IMR-90 (cell line): ENCODE results near the gene SPATA17. TPM values are rescaled to one million over a fixed set of nuclear protein-coding genes. Genes with fewer than 3 reads are reported as not detected.

ENCODE experiments used
- ATAC-seq: fragments of 200-7000 bp; cut with Tn5 transposase; 2 replicates; pipeline ENCODE4 v1.9.1; 2020; ENCODE audit warnings: low read depth, mild to moderate bottlenecking, moderate library complexity
- BruUV-seq: library from RNA; stranded (reverse); fragments of 400-500 nt; replicated peaks from 2 replicates; lab custom pipeline; 2021; lab: Mats Ljungman, UMichigan
- CTCF ChIA-PET: fragments of 300-600 bp; formaldehyde crosslinking; extraction: SDS; loops from one replicate; lab custom pipeline; 2021; ENCODE audit warnings: antibody characterized with exemption; lab: Yijun Ruan, JAX
- POLR2A ChIA-PET: fragments of 300-600 bp; sonication (Branson Sonifier 250); formaldehyde crosslinking; loops from one replicate; lab custom pipeline; 2022; ENCODE audit warnings: antibody characterized with exemption; ENCODE audit not compliant: unreplicated experiment; lab: Charles Lee
- DNase-seq: peaks from one replicate; pipeline ENCODE4 v3.0.0; 2013
- H2AFZ ChIP-seq: replicated peaks from 2 replicates; pipeline ENCODE3; 2013; ENCODE audit warnings: low read length, mild to moderate bottlenecking; ENCODE audit not compliant: poor library complexity
- H2AK5ac ChIP-seq: 2 replicates; pipeline ENCODE4 v1.6.1; 2013; ENCODE audit warnings: low read depth, low read length, inconsistent platforms
- H2AK9ac ChIP-seq: replicated peaks from 2 replicates; pipeline ENCODE3; 2013; ENCODE audit warnings: mild to moderate bottlenecking, low read depth, low read length, moderate library complexity; ENCODE audit not compliant: poor library complexity
- H2BK120ac ChIP-seq: 2 replicates; pipeline ENCODE4 v1.6.1; 2013; ENCODE audit warnings: low read depth, low read length, inconsistent platforms
- H2BK15ac ChIP-seq: 3 replicates; pipeline ENCODE4 v1.6.1; 2013; ENCODE audit warnings: low read depth, low read length, inconsistent platforms
- H2BK20ac ChIP-seq: 2 replicates; pipeline ENCODE4 v1.6.1; 2013; ENCODE audit warnings: low read depth, mild to moderate bottlenecking, inconsistent platforms, low read length, moderate library complexity
- H2BK5ac ChIP-seq: 2 replicates; pipeline ENCODE4 v1.6.1; 2013; ENCODE audit warnings: mild to moderate bottlenecking, low read depth, low read length, inconsistent platforms; ENCODE audit not compliant: poor library complexity, severe bottlenecking
- H3K14ac ChIP-seq: replicated peaks from 2 replicates; pipeline ENCODE4 v1.6.1; 2013; ENCODE audit warnings: low read depth, low read length, inconsistent platforms
- H3K18ac ChIP-seq: 2 replicates; pipeline ENCODE4 v1.6.1; 2013; ENCODE audit warnings: low read depth, low read length, control low read depth
- H3K23ac ChIP-seq: 2 replicates; pipeline ENCODE4 v1.6.1; 2013; ENCODE audit warnings: low read depth, low read length, inconsistent platforms
- H3K27ac ChIP-seq: 2 replicates; pipeline ENCODE4 v1.5.1; 2013; ENCODE audit warnings: mild to moderate bottlenecking, control low read depth, low read length; ENCODE audit not compliant: insufficient read depth
- H3K27me3 ChIP-seq: 2 replicates; pipeline ENCODE4 v1.6.1; 2013; ENCODE audit warnings: low read length; ENCODE audit not compliant: control insufficient read depth, insufficient read depth
- H3K36me3 ChIP-seq: 2 replicates; pipeline ENCODE4 v1.6.1; 2013; ENCODE audit warnings: low read length, mixed read lengths; ENCODE audit not compliant: control insufficient read depth, insufficient read depth
- H3K4ac ChIP-seq: 2 replicates; pipeline ENCODE4 v1.6.1; 2013; ENCODE audit warnings: low read depth, low read length, inconsistent platforms
- H3K4me1 ChIP-seq: 2 replicates; pipeline ENCODE4 v1.6.1; 2013; ENCODE audit warnings: low read length, mixed read lengths; ENCODE audit not compliant: control insufficient read depth, insufficient read depth
- H3K4me2 ChIP-seq: 2 replicates; pipeline ENCODE4 v1.6.1; 2013; ENCODE audit warnings: low read depth, mild to moderate bottlenecking, control low read depth, low read length, moderate library complexity
- H3K4me3 ChIP-seq: 2 replicates; pipeline ENCODE4 v1.5.1; 2013; ENCODE audit warnings: low read depth, mild to moderate bottlenecking, control low read depth, low read length, moderate library complexity; ENCODE audit not compliant: insufficient read depth
- H3K56ac ChIP-seq: 2 replicates; pipeline ENCODE4 v1.6.1; 2013; ENCODE audit warnings: low read length, inconsistent platforms; ENCODE audit not compliant: insufficient read depth; ENCODE audit errors: extremely low read depth
- H3K79me1 ChIP-seq, 2 experiments: 2 replicates each; pipeline ENCODE4 v1.6.1; 2013; ENCODE audit warnings: low read length in 2 of 2, inconsistent platforms in 1 of 2, low read depth in 1 of 2
- H3K9ac ChIP-seq: 2 replicates; pipeline ENCODE4 v1.6.1; 2013; ENCODE audit warnings: low read depth, low read length, control low read depth
- H3K9me1 ChIP-seq: 2 replicates; pipeline ENCODE4 v1.6.1; 2013; ENCODE audit warnings: low read length, inconsistent platforms; ENCODE audit not compliant: insufficient read depth
- H3K9me3 ChIP-seq: 2 replicates; pipeline ENCODE4 v1.6.1; 2013; ENCODE audit warnings: low read length; ENCODE audit not compliant: control insufficient read depth, insufficient read depth
- H4K20me1 ChIP-seq: 2 replicates; pipeline ENCODE4 v1.6.1; 2013; ENCODE audit warnings: low read length, inconsistent platforms; ENCODE audit not compliant: insufficient read depth
- H4K5ac ChIP-seq: 2 replicates; pipeline ENCODE4 v1.6.1; 2013; ENCODE audit warnings: mild to moderate bottlenecking, low read depth, low read length, control low read depth
- H4K8ac ChIP-seq, 2 experiments: 2 replicates each; pipeline ENCODE4 v1.6.1; 2013; ENCODE audit warnings: low read depth in 2 of 2, low read length in 2 of 2, control low read depth in 1 of 2, inconsistent platforms in 1 of 2
- H4K91ac ChIP-seq: 2 replicates; pipeline ENCODE4 v1.6.1; 2013; ENCODE audit warnings: low read depth, low read length, inconsistent platforms; ENCODE audit not compliant: insufficient read depth
- BHLHE40 ChIP-seq: fragments of 150-350 bp; IDR thresholded peaks from 2 replicates; pipeline ENCODE4 v1.6.1; 2016; ENCODE audit warnings: mild to moderate bottlenecking, low read depth, low read length
- CEBPB ChIP-seq: IDR thresholded peaks from 2 replicates; pipeline ENCODE4 v1.6.1; 2012; ENCODE audit warnings: low read depth, low read length, improper control_type of control experiment
- CHD1 ChIP-seq: IDR thresholded peaks from 2 replicates; pipeline ENCODE4 v1.6.1; 2012; ENCODE audit warnings: low read depth, low read length, improper control_type of control experiment
- FOS ChIP-seq: fragments of 150-350 bp; IDR thresholded peaks from 2 replicates; pipeline ENCODE4 v1.6.1; 2016; ENCODE audit warnings: low read depth, low read length
- MAFK ChIP-seq: IDR thresholded peaks from 2 replicates; pipeline ENCODE4 v1.6.1; 2012; ENCODE audit warnings: low read depth, low read length, improper control_type of control experiment
- MAZ ChIP-seq: IDR thresholded peaks from 2 replicates; pipeline ENCODE4 v1.6.1; 2012; ENCODE audit warnings: low read depth, mild to moderate bottlenecking, low read length, improper control_type of control experiment, moderate library complexity, borderline replicate concordance
- MXI1 ChIP-seq: IDR thresholded peaks from 2 replicates; pipeline ENCODE4 v1.6.1; 2012; ENCODE audit warnings: low read depth, mild to moderate bottlenecking, low read length, moderate library complexity, borderline replicate concordance
- NFE2L2 ChIP-seq: fragments of 150-350 bp; IDR thresholded peaks from 2 replicates; pipeline ENCODE4 v1.6.1; 2016; ENCODE audit warnings: low read depth, mild to moderate bottlenecking, low read length
- POLR2A ChIP-seq: IDR thresholded peaks from 2 replicates; pipeline ENCODE4 v1.6.1; 2012; ENCODE audit warnings: mild to moderate bottlenecking, low read depth, low read length
- RAD21 ChIP-seq: IDR thresholded peaks from 2 replicates; pipeline ENCODE4 v1.6.1; 2012; ENCODE audit warnings: low read length, improper control_type of control experiment
- RCOR1 ChIP-seq: IDR thresholded peaks from 2 replicates; pipeline ENCODE4 v1.6.1; 2012; ENCODE audit warnings: mild to moderate bottlenecking, low read length, improper control_type of control experiment; ENCODE audit not compliant: insufficient replicate concordance
- RFX5 ChIP-seq: IDR thresholded peaks from 2 replicates; pipeline ENCODE4 v1.8.0; 2012; ENCODE audit warnings: low read depth, mild to moderate bottlenecking, low read length, moderate library complexity
- SMC3 ChIP-seq: fragments of 150-350 bp; IDR thresholded peaks from 2 replicates; pipeline ENCODE4 v1.6.1; 2016; ENCODE audit warnings: low read depth, mild to moderate bottlenecking, antibody characterized with exemption, low read length, moderate library complexity
- WGBS, 2 experiments: methylation state at CpG; one replicate each; pipeline versions ENCODE4 v1.1.5 to v1.1.7; 2013; ENCODE audit warnings: missing lambda C conversion rate in 2 of 2; ENCODE audit not compliant: insufficient read length in 1 of 2; ENCODE audit errors: extremely low coverage in 2 of 2; 5-methylcytosine and 5-hydroxymethylcytosine counted together
- dilution Hi-C: fragments of 300-500 bp; cut with HindIII; formaldehyde crosslinking; loops from one replicate; pipeline ENCODE4 v1.14.3; 2018; ENCODE audit warnings: low sequenced_read_pairs; ENCODE audit not compliant: unreplicated experiment
- in situ Hi-C: fragments of 300-500 bp; cut with MboI; formaldehyde crosslinking; loops from 3 replicates; pipeline ENCODE4 v1.14.3; 2019; ENCODE audit warnings: low sequenced_read_pairs, inconsistent platforms, mixed read lengths
- intact Hi-C: fragments of 100-400 bp; cut with micrococcal nuclease; formaldehyde crosslinking; loops from 2 replicates; pipeline ENCODE4 v1.10.0; 2022
- polyA plus RNA-seq, 3 experiments: library from polyadenylated mRNA; depleted of rRNA; stranded (reverse); fragments of >200 nt; gene quantifications; 2 replicates each; pipeline ENCODE4 v1.2.3, GENCODE V29; 2012; ENCODE audit warnings: low replicate concordance in 1 of 3
- total RNA-seq: library from RNA; depleted of rRNA; stranded (reverse); fragments of >200 nt; gene quantifications from 2 replicates; pipeline ENCODE4 v1.2.3, GENCODE V29; 2012
- TF ChIP-seq, protein P1 (sequence below): conservative IDR thresholded peaks from 2 replicates; pipeline ENCODE4 v1.5.1; 2012; ENCODE audit warnings: mild to moderate bottlenecking, low read depth, low read length, improper control_type of control experiment
- TF ChIP-seq, protein P2 (sequence below): fragments of 150-350 bp; IDR thresholded peaks from 2 replicates; pipeline ENCODE4 v1.6.1; 2016; ENCODE audit warnings: low read depth, mild to moderate bottlenecking, low read length, moderate library complexity, borderline replicate concordance
- TF ChIP-seq, protein P3 (sequence below): fragments of 150-350 bp; IDR thresholded peaks from 2 replicates; pipeline ENCODE4 v1.6.1; 2017; ENCODE audit warnings: mild to moderate bottlenecking, antibody characterized with exemption, low read length, low read depth

Gene SPATA17
- total and polyA plus RNA-seq, 2 of the 4 experiments (the other 2 are of a cell fraction) = 0.03 to 0.18 TPM

DNA sequence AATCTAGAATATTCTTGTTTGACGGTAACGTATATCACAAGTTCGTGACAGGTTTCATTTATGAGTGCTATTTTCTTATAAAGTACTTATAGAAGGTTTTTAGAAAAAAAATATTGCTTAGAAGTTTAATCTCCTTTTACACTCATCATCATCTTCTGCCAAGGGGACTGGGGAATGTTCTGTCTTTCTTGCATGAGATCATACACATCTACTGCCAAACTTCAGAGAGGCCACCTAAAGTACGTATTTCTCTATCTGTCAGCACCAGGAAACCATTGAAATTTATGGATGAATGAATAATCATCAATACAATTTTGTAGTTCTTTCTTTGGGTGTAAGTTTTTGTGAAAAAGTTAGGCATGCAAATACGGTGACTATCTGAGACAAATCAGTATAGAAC is 245.8 kb downstream of the SPATA17 start:
- no peaks in the 10 kb centered on the region for H3K4me1 ChIP-seq
- intact Hi-C loops (no loop called here), dilution Hi-C loops (no loop called here), in situ Hi-C loops (no loop called here)
- DNase-seq (no peak), ATAC-seq (no peak)
- H2BK120ac ChIP-seq = no peak overlapping the region
- H4K5ac ChIP-seq = no peak overlapping the region
- H3K36me3 ChIP-seq = no peaks in the 10 kb centered on the region
- no peak overlapping the region for H3K9ac ChIP-seq
- H2BK5ac ChIP-seq = no peak overlapping the region
- H4K20me1 ChIP-seq = no peaks in the 10 kb centered on the region
- no peak overlapping the region for H3K23ac ChIP-seq
- TF ChIP-seq MAZ (no peak), SMC3 (no peak), CHD1 (no peak), MAFK (no peak), RFX5 (no peak), RCOR1 (no peak), FOS (no peak), POLR2A (no peak), MXI1 (no peak), NFE2L2 (no peak), RAD21 (no peak), CEBPB (no peak), BHLHE40 (no peak)
- TF ChIP-seq, protein P1, sequence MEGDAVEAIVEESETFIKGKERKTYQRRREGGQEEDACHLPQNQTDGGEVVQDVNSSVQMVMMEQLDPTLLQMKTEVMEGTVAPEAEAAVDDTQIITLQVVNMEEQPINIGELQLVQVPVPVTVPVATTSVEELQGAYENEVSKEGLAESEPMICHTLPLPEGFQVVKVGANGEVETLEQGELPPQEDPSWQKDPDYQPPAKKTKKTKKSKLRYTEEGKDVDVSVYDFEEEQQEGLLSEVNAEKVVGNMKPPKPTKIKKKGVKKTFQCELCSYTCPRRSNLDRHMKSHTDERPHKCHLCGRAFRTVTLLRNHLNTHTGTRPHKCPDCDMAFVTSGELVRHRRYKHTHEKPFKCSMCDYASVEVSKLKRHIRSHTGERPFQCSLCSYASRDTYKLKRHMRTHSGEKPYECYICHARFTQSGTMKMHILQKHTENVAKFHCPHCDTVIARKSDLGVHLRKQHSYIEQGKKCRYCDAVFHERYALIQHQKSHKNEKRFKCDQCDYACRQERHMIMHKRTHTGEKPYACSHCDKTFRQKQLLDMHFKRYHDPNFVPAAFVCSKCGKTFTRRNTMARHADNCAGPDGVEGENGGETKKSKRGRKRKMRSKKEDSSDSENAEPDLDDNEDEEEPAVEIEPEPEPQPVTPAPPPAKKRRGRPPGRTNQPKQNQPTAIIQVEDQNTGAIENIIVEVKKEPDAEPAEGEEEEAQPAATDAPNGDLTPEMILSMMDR = no peak
- TF ChIP-seq, protein P2, sequence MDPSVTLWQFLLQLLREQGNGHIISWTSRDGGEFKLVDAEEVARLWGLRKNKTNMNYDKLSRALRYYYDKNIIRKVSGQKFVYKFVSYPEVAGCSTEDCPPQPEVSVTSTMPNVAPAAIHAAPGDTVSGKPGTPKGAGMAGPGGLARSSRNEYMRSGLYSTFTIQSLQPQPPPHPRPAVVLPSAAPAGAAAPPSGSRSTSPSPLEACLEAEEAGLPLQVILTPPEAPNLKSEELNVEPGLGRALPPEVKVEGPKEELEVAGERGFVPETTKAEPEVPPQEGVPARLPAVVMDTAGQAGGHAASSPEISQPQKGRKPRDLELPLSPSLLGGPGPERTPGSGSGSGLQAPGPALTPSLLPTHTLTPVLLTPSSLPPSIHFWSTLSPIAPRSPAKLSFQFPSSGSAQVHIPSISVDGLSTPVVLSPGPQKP = no peak
- TF ChIP-seq, protein P3, sequence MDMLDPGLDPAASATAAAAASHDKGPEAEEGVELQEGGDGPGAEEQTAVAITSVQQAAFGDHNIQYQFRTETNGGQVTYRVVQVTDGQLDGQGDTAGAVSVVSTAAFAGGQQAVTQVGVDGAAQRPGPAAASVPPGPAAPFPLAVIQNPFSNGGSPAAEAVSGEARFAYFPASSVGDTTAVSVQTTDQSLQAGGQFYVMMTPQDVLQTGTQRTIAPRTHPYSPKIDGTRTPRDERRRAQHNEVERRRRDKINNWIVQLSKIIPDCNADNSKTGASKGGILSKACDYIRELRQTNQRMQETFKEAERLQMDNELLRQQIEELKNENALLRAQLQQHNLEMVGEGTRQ = no peak
- no peaks in the 10 kb centered on the region for H3K9me1 ChIP-seq
- no peak overlapping the region for H4K8ac ChIP-seq
- no CpG with 5 or more reads among the region's 5 CpGs for WGBS, 2 experiments
- no peak overlapping the region for H3K4me3 ChIP-seq
- H3K27me3 ChIP-seq = no peaks in the 10 kb centered on the region
- H4K91ac ChIP-seq = no peak overlapping the region
- no TSS peak for BruUV-seq
- no peak overlapping the region for H3K56ac ChIP-seq
- ChIA-PET POLR2A (no interaction called here), CTCF (no interaction called here)
- H3K4ac ChIP-seq = no peak overlapping the region
- no peak overlapping the region for H3K27ac ChIP-seq
- H2AK5ac ChIP-seq = no peak overlapping the region
- H3K18ac ChIP-seq = no peak overlapping the region
- no peak overlapping the region for H2BK15ac ChIP-seq
- no peak overlapping the region for H2AFZ ChIP-seq
- no peaks in the 10 kb centered on the region for H3K9me3 ChIP-seq
- no peak overlapping the region for H3K4me2 ChIP-seq
- no peak overlapping the region for H2AK9ac ChIP-seq
- no peaks in the 10 kb centered on the region for H3K79me1 ChIP-seq
- no peak overlapping the region for H3K14ac ChIP-seq
- no peak overlapping the region for H2BK20ac ChIP-seq
